ENCODE data around the gene EFCC1.

Gene EFCC1

DNA sequence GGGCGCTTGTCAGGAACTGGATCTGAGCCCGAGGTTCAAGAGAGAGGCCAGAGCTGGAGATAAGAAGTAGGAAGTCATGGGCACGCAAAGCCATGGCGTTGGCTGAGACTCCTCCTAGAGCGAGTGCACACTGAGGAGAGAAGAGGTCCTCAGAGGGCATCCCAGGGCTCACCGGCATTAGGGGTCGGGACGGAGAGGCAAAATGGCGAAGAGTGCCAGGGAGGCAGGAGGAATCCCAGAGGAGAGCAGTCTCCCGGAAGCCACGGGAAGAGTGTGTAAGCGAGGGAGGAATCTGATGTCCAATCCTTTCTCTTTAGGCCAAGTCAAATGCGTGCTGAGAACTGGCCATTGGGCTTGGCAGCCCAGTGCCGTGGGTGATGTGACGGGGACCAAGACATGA is 24.0 kb downstream of the EFCC1 start:
- TF ChIP-seq, protein P1, sequence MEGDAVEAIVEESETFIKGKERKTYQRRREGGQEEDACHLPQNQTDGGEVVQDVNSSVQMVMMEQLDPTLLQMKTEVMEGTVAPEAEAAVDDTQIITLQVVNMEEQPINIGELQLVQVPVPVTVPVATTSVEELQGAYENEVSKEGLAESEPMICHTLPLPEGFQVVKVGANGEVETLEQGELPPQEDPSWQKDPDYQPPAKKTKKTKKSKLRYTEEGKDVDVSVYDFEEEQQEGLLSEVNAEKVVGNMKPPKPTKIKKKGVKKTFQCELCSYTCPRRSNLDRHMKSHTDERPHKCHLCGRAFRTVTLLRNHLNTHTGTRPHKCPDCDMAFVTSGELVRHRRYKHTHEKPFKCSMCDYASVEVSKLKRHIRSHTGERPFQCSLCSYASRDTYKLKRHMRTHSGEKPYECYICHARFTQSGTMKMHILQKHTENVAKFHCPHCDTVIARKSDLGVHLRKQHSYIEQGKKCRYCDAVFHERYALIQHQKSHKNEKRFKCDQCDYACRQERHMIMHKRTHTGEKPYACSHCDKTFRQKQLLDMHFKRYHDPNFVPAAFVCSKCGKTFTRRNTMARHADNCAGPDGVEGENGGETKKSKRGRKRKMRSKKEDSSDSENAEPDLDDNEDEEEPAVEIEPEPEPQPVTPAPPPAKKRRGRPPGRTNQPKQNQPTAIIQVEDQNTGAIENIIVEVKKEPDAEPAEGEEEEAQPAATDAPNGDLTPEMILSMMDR (IDR thresholded peaks at IDR 0.05; ENCODE audit: borderline replicate concordance, insufficient read depth, low read depth, low read length): no peak
- H3K4me3 ChIP-seq (ENCODE audit: low read depth, low read length): no peak overlapping the region

GRCh38 chr3:129025691-129026435 is 24.8 kb downstream of the EFCC1 start:
- TF ChIP-seq, protein P1 (IDR thresholded peaks at IDR 0.05; ENCODE audit: borderline replicate concordance, insufficient read depth, low read depth, low read length): no peak
- H3K4me3 ChIP-seq (ENCODE audit: low read depth, low read length): no peak overlapping the region

- peak overlapping the region; percentile 54 for H3K4me3 ChIP-seq (ENCODE audit: low read depth, low read length)
These were observed 25.8 kb downstream of the EFCC1 start for GRCh38 chr3:129026728-129027543.

DNA sequence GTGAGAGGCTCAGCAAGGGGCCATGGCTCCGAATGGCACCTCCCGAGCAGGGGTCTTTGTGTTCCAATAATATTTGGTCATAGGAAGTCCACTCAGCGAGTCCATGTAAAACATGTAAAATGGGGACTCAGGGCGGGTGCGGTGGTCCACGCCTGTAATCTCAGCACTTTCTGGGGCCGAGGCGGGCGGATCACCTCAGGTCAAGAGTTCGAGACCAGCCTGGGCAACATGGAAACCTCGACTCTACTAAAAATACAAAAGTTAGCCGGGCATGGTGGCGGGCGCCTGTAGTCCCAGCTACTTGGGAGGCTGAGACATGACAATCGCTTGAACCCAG is 26.4 kb downstream of the EFCC1 start:
- TF ChIP-seq, protein P1 (IDR thresholded peaks at IDR 0.05; ENCODE audit: borderline replicate concordance, insufficient read depth, low read depth, low read length): no peak
- peak overlapping the region; percentile 54 for H3K4me3 ChIP-seq (ENCODE audit: low read depth, low read length)

More at GRCh38 chr3:129026728-129027543, 25.8 kb downstream of the EFCC1 start:
- TF ChIP-seq, protein P1 (IDR thresholded peaks at IDR 0.05; ENCODE audit: borderline replicate concordance, insufficient read depth, low read depth, low read length): peak; percentile 83

- no peak overlapping the region for H3K4me3 ChIP-seq (ENCODE audit: low read depth, low read length)
- TF ChIP-seq, protein P1 (IDR thresholded peaks at IDR 0.05; ENCODE audit: borderline replicate concordance, insufficient read depth, low read depth, low read length): no peak
These were observed 27.8 kb downstream of the EFCC1 start for GRCh38 chr3:129028866-129029265.

DNA sequence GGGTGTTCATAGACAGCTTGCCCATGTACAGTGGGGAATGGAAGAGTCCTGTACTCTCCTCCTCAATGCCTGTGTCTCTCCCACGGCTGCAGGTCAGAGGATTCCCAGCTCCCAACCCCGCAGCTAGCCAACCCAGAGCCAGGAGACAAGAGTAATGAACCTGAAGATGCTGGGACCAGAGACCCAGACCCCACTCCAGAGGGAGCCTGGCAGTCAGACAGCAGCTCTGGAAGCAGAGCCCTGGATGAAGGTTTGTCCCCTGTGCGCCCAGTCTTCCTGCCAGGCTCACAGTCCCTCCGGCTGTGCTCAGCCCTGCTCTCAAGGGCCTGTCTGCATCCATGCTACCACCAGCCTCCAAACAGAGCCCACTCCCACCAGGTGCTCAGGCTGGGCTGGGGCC is 29.5 kb downstream of the EFCC1 start:
- TF ChIP-seq, protein P1 (IDR thresholded peaks at IDR 0.05; ENCODE audit: borderline replicate concordance, insufficient read depth, low read depth, low read length): no peak
- H3K4me3 ChIP-seq (ENCODE audit: low read depth, low read length): no peak overlapping the region
